ENCODE results near the gene NELFCD.

- no peak for TF ChIP-seq CTCF (IDR thresholded peaks at IDR 0.05; ENCODE audit: insufficient read depth, low read depth, low read length)
- TF ChIP-seq EZH2 (IDR thresholded peaks at IDR 0.05; ENCODE audit: insufficient read depth, low read length), result no peak
Observed at GRCh38 chr20:58971429-58971828, 9.6 kb upstream of the NELFCD start.

Measured in astrocyte (in vitro differentiated cells and primary cell).